Measurements from ENCODE around the gene RFX7. TPM values are rescaled to one million over a fixed set of nuclear protein-coding genes. Genes with fewer than 3 reads are reported as not detected.
"Not testable (repeated sequence)": the region's sequence is repeated elsewhere in the genome, so short reads cannot be mapped to it uniquely, and the experiment has no call there.

The RFX7 gene
- 10 to 100 TPM; 18.1 to 25.5 (median 22.8) TPM for polyA plus RNA-seq (ENCODE audit: insufficient read length in 4 of 4)

DNA sequence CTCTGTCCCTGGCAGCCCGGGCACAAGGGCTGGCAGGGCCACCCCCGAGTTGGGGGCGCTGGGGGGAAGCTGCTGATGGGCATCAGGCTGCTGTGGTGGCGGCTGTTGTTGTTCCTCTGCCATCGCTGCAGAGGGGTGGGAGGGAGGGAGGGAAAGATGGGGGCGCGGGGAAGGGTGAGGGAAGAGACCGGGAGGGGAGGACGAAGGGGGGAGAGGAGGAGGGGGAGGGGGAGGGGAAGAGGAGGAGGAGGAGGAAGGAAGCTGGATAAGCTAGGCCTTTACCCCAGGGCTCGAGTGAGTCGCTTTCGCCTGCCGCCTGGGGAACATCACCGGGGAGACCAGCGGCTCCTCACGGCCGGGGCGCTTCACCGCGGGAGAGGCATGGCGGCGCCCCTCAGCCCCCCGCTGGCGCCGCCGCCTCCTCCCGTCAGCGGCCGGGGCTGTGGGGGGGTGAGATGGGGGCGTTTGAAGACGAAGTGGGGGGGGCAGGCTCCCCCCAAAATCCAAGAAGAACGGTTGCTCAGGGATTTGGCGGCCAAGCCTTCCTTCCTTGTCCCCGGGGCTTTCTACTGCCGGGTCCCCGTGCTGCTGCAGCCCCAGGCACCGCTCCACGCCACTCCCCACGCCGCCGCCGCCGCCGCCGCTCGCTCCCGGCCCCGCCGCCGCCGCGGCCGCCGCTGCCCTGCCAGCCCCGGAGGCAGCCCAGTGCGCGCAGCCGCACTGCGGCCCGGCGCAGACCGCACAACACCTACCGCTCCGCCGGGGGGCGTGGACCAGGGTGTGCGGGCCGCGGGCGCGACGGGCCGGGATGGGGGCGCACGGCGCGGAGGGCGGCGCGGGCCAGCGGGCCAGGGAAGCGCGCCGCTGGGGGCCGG lies at the start of gene RFX7:
Gene RFX7, minus strand, starts transcription at position 717 of the 875 bp plus-strand sequence. Its CDS starts 594 bp downstream, at position 123.
- peak in 3 of 4 donors; percentile 57 to 63 (median 62) for DNase-seq (ENCODE audit: low read depth in 4 of 4, low spot score in 3 of 4)

DNA sequence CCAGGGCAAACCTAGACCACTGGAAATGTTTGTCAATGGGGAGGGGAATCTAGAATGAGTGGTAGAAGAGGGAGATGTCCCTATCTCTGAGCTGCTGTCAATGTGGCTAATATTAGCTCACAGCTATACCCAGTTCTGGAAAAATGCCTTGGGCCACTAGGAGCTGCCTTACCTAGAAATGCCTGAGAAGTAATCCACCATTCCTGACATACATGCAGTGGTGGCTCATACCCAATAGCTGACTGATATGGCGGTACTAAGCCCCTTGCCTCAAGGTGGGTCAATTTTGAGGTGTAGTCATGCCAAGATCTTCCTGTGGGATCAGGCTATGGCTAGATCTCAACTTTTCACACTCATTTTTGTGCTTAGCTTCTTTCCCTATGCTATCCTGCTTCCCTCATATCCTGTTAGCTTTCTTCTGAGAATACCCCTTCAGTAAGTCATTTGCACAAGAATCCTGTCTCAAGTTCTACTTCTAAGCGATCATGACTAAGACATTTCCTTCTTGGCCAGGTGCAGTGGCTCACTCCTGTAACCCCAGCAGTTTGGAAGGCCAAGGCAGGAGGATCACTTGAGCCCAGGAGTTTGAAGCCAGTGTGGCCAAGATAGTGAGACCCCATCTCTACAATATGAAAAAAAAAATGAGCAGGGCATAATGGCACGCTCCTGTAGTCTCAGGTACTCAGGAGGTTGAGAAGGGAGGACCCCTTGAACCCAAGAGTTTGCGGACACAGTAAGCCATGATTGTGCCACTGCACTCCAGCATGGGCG lies 49.1 kb upstream of the RFX7 start:
- no peak for DNase-seq (ENCODE audit: low read depth in 4 of 4, low spot score in 3 of 4)

DNA sequence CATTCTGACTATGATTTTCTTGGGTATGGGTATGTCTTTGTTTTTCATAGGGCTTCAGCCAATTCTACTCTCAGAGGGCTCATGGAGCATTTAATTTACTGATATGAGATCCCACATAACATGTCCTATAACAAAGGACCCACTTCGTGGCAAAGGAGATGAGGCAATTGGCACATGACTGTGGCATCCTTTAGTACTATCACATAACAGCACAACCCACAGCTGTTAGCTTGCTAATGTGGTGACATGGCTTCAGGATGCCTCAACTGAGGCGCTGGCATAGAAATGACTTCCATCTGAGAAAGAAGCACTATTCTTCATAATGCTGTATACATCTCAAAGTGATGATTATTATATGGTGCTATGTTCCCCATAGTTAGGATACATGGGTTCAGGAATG lies 48.1 kb upstream of the RFX7 start:
- no peak for DNase-seq (ENCODE audit: low read depth in 4 of 4, low spot score in 3 of 4)

DNA sequence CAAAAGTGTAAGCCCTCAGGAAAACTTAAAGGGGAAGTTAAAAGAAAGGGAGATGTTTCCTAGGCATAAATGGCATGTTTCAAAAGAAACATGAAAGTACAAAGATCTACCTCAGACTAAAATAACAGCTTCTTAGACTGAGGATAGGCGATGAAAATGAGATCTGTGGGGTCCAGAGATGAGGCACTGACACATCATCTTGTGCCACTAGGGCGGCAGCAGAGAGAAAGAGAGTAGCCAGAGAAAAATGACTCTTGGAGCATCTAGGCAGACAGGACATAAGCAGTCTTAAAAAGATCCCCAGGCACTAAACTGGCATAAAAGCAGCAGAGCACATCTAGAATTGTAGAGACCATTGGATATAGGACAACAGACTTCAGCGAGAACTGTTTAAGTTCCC lies 42.5 kb upstream of the RFX7 start:
- DNase-seq (ENCODE audit: low read depth in 4 of 4, low spot score in 3 of 4): no peak

DNA sequence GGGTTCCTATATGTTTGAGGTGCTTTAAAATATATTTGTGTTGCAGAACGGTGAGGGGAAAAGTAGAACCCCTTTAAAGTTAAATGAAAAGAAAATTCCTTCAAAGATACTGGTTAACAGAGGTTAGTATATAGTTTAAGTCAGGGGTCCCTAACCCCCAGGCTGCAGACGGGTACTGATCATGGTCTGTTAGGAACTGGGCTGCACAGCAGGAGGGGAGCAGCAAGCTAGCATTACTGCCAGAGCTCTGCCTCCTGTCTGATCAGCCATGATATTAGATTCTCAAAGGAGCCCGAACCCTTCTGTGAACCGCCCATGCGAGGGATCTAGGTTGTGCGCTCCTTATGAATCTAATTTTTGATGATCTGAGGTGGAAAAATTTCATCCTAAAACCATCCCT lies 37.5 kb upstream of the RFX7 start:
- no peak for DNase-seq (ENCODE audit: low read depth in 4 of 4, low spot score in 3 of 4)

DNA sequence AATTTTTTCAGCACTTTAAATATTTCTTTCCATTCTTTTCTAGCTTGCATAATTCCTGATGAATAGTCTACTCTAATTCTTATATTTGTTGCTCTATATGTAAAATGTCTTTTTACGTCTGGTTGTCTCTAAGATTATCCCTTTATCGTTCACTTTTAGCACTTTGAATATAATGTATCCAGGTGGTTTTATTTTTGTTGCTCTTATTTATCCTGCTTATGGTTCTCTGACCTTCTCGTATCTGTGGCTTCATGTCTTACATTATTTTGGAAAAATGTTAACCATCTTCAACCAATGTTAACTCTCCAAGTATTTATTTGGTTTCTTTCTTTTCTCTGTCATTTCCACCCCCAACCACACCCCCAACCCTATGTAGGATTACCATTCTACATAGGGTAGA lies 30.0 kb upstream of the RFX7 start:
- no peak for DNase-seq (ENCODE audit: low read depth in 4 of 4, low spot score in 3 of 4)

DNA sequence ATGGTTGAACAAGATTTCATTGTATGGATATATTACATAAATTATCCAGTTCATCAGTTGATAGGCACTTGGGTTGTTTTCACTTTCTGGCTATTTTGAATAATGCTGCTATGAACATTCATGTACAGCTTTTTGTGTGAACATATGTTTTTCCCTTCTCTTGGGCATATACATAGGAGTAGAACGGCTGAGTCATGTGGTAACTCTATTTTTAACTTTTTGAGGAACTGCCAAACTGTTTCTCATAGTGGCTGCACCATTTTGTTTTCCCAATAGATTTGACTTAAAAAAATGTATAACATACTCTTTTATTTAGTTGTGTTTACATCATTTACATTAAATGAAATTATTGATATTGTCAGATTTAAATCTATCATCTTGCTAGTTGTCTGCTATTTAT lies 28.8 kb upstream of the RFX7 start:
- DNase-seq (ENCODE audit: low read depth in 4 of 4, low spot score in 3 of 4): no peak

DNA sequence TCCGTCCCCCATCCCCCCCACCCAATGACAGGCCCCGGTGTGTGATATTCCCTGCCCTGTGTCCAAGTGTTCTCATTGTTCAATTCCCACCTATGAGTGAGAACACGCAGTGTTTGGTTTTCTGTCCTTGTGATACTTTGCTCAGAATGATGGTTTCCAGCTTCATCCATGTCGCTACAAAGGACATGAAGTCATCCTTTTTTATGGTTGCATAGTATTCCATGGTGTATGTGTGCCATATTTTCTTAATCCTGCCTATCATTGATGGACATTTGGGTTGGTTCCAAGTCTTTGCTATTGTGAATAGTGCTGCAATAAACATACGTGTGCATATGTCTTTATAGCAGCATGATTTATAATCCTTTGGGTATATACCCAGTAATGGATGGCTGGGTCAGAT lies 22.8 kb upstream of the RFX7 start:
- not testable (repeated sequence) for DNase-seq (ENCODE audit: low read depth in 4 of 4, low spot score in 3 of 4)

DNA sequence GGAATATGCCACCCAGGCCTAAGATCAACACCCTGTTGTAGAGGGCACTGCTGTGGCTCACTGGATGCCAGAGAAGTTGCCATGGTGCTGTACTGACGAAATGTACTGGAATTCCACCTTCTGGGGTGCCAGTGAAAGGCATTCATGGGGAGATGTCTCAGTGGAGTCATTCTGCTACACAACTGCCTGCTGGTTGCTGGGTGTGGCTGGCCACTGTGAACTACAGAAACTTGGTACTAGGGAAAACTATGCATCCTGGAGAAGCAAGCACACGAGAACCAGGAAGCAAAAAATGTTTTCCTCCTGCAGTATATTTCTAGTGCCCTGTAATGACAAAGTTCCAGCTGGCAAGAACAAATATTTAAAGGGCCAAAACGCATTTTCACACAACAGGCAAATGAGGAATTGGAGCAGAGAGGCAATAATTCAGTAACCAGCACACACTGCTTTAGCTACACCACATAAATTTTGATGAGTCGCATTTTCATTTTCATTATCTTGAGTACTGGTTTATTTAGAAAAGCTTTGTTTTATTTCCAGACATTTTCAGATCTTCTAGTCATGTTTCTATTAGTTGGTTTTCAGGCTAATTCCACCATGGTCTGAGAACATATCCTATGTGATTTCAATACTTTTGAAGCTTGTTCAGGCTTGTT lies 18.3 kb upstream of the RFX7 start:
- DNase-seq (ENCODE audit: low read depth in 4 of 4, low spot score in 3 of 4): no peak

DNA sequence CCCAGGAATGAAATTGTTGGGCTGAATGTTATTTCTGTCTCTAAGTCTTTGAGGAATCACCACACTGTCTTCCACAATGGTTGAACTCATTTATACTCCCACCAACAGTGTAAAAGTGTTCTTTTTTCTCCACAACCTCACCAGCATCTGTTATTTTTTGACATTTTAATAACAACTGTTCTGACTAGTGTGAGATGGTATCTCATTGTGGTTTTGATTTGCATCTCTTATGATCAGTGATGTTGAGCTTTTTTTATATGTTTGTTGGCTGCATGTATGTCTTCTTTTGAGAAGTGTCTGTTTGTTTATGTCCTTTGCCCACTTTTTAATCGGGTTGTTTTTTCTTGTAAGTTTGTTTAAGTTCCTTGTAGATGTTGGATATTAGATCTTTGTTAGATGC lies 13.6 kb upstream of the RFX7 start:
- not testable (repeated sequence) for DNase-seq (ENCODE audit: low read depth in 4 of 4, low spot score in 3 of 4)

DNA sequence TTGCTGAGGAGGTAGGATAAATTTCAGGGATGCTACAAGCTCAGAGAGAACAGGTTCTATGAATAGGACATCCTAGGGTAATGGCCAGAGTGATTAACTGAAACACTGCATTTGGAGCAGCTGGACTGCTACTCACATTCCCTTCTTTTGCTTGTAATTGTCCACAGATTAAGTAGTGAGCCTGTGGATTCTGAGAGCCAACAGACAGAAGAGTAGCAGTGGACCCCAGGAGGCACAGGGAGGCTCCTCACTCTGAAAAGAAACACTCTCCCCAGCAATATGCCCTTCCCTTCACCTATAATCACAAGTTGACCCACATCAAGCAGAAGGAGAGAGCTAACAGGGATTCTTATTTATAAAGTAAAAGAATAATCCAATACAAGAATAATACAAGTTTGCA lies 10.6 kb upstream of the RFX7 start:
- DNase-seq (ENCODE audit: low read depth in 4 of 4, low spot score in 3 of 4): no peak

DNA sequence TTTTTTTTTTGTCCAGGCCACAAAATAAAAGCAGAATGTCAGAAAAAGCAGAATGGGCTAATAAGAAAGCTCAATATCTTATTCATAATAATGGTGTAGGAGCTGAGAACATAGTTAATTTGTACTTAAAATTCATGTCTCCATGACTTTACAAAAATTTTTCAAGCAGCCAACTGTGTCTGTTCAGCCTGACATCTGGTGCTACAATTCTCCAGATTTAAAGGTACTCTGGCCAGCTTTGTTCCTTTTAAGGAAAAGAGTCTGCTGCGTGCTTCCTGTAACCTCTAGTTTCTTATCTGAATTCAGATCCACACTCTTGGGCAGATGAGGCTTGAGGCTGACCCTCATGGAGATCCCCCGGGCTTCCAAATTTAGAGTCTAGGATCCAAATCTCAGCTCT lies 8.7 kb upstream of the RFX7 start:
- no peak for DNase-seq (ENCODE audit: low read depth in 4 of 4, low spot score in 3 of 4)

DNA sequence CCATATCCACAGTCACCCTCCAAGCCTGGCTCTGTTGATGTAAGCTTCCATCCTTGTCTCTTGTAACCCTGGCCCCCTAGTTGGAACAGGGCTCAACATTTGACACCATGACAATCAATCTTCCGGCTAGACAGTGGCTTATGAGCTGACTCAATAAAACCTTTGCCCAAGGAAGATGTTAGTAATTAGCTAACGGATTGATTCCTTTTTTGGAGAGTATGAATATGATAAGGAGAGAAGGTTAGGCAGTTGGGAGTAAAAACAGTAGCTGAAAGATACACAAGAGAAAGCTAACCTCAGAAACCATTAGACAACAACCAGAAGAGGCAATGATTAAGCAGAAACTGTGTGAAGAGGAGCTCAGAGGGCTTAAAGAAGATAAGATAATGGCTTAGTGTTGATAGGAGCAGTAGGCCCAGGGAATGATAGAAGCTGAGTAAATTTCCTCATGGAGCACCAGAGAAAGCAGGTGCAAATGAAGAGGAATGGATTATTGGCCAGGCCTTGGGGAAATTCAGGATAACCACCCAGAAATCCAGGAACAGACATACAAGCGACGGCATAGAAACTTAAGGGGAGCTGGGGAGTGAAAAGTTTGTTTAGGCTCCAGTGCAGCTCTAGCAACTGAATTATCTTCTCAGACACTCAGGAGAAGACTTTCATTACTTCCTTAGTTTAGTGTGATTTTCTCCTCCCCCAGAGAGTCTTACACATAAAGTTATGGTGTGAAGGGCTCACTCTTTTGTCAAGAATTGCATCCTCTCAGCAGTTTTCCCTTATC lies 7.8 kb upstream of the RFX7 start:
- DNase-seq (ENCODE audit: low read depth in 4 of 4, low spot score in 3 of 4): no peak

DNA sequence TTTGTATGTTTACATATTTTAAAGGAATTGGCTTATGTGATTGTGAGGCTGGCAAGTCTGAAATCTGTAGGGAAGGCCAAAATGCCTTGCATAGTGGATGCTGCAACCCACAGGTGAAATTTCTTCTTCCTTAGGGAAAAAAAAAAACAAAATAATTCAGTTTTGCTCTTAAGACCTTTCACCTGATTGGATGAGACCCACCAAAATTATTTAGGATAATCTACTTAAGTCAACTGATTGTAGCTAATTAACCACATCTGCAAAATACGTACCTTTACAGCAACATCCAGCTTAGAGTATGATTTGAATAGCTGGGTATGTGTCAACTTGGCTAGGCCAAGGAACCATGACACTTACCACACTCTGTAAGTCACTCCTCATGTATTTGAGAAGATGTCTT lies 6.9 kb upstream of the RFX7 start:
- DNase-seq (ENCODE audit: low read depth in 4 of 4, low spot score in 3 of 4): no peak

DNA sequence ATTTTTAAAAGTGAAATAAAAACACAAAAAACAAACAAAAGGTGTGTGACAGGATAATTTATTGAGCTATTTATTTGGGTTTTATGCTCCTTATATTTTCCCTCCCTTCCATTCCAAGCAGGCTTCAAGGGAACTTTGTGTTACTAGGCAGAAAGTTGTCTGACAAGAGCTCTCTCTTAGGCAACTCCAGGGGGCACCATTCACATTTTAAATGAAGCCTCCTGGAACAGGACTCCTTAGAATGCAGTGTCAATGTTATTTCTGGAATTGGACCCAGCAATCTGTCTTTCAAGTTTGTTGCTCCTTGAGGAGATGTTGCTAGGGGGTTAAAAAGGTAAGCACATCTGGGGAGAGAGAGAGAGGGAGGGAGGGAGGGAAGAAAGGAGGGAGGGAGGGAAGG lies 5.4 kb upstream of the RFX7 start:
- peak in 2 of 4 donors; percentile 31 to 54 for DNase-seq (ENCODE audit: low read depth in 4 of 4, low spot score in 3 of 4)

DNA sequence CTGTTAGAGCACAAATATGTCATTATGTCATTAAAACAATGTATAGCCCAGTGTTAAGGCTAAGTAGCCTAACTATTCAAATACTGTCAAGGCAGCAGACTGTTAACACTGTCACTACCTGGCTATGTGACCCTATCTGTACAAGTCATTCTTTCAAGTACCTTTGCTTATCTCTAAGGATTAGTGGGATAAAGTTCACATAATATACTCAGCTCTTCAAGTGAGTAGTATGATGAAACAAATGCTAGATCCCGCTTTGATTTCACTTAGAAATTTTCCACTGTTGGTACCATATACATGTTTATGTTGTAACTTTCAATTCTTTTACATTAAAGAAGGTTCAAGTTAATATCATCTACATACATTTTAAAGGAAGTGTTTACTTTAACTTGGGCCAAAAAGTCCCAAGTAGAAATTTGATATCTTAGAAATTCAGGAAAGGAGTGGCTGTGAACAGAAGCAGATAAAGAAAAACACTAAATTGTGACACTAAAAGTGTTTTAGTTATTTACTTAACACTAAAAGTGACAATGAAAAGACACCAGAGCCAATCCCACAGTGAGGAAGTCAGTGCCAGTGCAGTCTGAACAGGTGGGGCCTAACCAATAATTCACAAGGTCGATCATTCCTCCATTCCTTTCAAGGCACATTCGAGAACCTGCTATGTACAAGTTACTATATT lies 4.8 kb upstream of the RFX7 start:
- no peak for DNase-seq (ENCODE audit: low read depth in 4 of 4, low spot score in 3 of 4)

DNA sequence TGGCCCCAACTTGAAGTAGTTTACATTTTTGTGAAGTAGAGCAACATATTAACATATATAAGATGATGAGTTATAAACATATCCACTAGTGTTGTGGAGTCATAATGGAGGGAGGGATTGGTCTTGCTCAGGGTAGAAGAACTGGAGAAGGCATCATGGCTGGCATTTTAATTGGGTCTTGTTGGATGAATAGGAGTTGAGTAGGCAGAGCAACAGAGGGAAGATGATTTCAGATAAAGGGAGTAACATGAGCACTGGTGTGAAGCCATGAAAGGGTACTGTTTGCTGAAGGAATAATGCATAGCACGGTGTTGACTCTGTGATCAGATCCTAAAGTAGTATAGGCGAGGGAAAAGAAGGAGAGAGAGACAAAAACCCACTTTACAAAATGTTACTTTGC lies 3.6 kb upstream of the RFX7 start:
- DNase-seq (ENCODE audit: low read depth in 4 of 4, low spot score in 3 of 4): no peak

DNA sequence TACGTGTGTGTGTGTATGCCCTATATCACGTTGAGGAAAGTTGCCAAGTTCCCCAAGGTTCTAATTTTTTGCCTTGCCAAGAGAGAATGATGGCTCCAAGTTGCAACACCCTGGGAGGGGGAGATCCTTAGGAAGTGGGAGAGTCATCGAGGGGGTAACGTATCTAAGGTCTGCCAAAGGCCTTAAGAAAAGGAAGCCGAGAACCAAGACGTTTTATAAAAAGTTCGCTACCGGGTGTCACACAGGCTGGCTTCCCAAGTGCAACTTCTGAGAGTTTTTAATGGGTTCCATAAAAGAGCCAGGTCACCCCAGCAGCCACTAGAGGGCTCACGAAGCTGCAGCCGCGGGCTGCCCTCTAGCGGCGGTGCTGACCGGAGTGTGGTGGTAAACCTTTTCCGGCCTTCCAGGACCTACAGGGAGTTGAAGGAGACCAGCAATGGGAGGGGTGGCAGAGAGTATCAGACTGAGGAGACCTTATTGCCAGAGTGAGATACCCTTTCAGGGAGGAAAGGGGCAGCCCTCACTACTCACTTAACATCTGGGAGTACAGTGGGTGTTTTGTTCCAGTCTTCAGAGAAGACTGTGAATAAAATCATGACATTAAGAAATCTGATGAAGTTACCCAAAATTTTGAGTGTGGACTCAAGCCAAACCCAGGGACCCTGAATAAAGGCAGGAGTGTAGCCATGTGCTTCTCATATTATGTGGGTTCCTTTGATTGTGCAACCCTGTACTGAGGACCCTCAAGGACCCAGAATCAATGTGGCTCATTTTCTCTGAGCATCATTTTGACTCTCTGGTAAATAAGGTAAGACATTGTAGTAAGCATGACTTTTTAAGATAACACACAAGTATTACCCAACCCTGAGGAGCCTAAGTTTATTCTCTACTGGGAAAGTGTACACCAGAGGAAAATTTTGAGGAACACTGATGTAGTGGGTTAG lies 2.5 kb upstream of the RFX7 start:
- DNase-seq (ENCODE audit: low read depth in 4 of 4, low spot score in 3 of 4): peak in 2 of 4 donors; percentile 55 to 63

Data from left renal pelvis (tissue), 4 donors.